T-helper 2 cell (primary cell): ENCODE data around the gene BRICD5.
"Not testable (repeated sequence)": the region's sequence is repeated elsewhere in the genome, so short reads cannot be mapped to it uniquely, and the experiment has no call there.

Experiments used
- DNase-seq, 5 experiments: peaks; one replicate each; pipeline versions ENCODE4 v3.0.0 to v3.0.0-alpha.2; 2012 to 2022

BRICD5 gene

DNA sequence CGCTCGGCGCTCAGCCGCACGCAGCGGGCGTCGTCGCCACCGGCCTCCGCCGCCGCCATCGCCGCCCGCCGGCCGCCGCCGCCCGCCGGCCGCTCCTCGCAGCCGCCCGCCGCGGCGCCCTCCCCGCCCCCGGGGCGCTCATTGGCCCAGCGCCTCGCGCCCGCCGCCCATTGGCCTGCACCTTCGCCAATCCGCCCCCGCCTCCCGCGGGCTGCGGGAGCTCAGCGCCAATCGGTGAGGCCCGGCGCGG lies 4.0 kb upstream of the BRICD5 start, which contains the start of gene PGP:
PGP (minus strand) TSS at position 122 of the 250 bp plus-strand sequence; CDS start at position 59, 63 bp downstream.
- no peak for DNase-seq

DNA sequence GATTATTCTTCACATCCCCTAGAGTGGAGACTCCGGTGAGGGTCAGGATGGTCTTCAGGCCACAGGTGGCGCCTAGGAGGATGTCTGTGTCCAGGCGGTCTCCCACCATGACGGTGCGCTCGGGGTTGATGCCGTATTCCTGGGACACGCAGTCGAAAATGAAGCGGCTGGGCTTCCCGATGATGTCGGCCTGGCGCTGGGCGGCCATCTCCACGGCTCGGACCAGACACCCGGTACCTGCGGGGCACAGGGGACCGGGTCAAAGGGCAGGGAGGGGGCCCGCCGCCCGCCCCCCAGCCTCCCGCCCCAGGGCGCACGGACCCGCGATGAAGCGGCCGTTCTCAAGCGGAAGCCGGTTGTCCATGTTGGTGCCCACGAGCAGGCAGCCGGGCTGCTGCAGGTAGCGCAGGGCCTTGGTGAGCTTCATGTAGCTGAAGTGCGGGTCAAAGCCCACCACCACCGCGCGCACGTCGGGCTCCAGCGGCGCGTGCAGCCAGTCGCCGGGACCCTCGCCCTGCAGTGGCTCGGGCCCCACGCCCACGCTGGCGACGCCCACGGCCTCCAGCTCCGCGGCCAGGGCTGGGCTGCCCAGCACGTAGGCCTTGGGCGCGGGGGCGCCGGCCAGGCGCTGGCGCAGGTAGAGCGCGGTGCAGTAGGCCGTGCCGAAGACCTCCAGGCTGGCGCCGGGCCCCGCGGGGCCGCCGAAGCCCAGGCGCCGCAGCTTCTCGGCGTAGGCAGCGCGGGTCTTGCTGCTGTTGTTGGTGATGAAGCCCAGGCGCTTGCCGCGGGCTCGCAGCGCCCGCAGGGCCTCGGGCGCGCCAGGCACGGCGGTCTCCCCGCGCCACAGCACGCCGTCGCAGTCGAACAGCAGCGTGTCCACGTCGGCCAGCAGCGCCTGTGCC lies 3.4 kb upstream of the BRICD5 start:
- peak in 1 of 5 experiments; percentile 41 for DNase-seq

DNA sequence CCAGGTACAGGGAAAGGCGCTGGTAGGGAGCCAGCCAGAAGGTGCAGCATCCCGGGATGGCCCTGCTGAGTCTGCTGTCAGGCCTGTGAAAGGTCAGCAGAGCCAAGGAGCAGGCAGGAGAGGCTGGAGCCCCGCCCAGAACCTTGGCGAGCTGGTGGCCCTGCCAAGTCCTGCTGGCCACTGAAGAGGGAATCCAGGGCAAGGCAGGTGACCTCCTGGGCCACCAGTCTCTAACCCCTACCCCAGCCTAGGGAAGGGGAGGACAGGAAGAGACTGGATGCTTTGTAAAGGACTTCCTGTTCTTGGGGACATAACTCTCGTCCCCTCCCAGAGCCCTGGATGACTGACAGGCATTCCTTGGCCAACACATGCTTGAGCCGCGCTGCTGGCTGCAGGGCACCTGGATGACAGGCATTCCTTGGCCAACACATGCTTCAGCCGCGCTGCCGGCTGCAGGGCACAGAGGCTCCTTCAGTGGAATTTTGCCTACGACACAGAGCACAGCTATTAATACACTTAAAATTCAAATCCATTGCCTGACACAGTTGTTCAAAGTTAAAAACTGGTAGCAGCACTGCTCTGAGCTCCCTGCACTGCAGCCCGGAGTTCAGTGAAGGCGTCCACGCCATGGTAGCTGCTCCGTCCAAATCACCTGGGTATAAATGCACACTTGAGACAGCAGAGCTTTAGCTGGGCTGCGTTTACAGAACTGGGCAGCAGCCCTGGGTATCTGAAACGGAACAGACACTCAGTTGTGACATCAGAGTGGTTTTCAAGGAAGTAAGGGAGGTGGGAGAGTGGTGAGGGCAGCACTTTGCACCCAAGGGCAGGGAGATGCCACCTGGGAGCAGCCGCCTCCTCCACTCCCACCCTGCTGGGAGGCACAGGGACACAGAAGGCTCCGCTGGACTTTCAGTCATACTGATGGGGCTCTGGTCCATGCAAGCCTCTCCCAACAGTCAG lies 2.0 kb upstream of the BRICD5 start:
- no peak for DNase-seq

DNA sequence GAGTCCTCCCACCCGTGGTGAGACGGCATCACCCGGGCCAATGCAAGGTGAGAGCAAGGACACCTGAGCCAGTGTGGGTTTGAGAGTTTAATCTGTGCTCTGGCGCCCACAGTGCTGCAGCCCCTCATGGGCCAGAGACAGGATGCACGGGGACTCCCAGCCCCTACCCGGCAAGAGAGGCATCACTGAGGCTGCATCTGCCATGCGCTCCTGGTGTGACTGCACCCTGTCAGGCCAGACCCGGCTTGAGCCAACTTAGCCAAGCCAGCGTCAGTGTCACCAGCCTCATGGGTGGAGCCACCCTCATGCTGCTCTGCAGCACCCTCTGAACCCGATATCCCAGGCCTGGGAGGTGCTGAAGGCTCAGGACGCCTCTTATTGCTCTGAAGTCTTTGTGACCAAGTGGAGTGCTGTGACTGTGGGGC lies 1.3 kb upstream of the BRICD5 start:
- no peak for DNase-seq

DNA sequence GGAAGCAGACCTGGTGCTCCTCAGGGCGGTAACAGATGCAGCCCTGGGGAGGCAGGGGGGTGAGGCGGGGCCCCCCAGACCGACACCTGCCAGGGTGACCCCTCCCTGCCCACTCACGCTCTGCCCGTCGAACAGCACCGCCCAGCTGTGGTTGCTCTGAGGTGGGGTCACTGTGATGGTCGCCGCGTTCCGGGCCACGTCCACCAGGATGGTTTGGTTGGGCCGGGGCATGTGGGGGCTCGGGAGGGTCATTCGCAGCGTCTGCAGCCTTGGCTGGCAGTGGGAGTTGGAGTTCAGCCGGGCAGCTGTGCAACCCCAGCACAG lies 692 bp downstream of the BRICD5 start:
- DNase-seq = no peak

DNA sequence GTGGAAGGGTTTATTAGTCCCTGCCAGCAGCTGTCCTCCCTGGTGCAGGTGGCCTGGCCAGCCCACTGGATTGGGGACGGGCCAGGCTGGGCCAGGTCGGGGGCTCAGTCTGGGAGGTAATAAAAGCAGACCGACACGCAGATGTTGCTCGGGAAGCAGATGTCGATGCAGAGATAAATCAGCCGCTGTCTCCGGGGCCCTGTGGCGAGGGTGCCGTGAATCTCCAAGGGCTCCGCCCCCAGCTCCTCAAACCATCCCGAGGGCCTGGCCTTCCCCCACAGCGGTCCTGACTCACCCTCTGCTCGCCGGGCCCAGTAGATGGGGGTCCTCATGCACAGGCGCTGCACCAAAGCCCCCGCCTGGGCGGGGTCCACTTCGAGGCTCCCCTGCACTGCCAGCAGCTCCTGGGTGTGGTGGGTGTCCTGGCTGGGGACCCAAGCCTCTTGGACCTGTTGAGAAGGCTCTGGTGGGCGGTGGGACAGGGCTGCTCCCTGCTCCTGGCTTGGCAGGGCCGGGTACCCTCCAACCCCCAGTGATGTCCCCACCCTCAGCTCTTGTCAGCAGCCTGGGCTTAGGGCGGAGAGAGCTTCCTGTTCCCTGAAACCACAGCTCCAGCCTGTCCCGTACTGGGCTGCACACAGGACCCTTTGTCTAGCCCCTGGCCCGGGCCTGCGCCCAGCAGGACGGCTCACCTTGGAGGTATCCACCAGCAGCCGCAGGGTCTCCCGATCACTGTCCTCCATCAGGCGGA lies 1.2 kb downstream of the BRICD5 start:
- DNase-seq = no peak

DNA sequence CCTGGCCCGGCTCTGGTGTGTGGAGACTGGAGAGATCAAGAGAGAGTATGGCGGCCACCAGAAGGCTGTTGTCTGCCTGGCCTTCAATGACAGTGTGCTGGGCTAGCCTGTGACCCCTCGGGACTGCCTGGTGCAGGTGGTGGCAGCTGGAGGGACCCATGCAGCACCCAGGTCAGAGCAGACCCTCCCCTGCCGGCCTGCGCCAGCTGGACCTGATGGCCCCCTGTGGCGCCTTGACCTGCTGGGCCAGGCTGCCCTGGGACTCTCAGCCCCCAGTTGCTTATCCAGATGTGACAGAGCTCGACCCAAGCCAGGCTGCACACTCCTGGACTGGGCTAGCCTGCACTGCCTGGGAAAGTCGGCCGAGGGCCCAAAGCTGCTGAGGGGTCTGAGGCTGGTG lies 1.9 kb downstream of the BRICD5 start:
- no peak for DNase-seq

DNA sequence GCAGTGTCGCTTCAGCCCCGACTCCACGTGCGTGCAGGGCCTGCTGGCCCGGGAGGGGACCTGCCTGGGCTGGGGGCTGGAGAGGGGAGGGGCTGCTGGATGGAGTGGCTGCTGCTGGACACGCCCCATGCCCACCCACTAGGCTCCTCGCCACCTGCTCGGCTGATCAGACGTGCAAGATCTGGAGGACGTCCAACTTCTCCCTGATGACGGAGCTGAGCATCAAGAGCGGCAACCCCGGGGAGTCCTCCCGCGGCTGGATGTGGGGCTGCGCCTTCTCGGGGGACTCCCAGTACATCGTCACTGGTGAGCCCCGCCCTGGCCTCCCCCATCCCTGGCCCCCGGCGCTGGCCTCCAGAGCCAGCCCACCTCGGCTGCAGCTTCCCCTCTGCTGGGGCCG lies 2.4 kb downstream of the BRICD5 start:
- no peak for DNase-seq

DNA sequence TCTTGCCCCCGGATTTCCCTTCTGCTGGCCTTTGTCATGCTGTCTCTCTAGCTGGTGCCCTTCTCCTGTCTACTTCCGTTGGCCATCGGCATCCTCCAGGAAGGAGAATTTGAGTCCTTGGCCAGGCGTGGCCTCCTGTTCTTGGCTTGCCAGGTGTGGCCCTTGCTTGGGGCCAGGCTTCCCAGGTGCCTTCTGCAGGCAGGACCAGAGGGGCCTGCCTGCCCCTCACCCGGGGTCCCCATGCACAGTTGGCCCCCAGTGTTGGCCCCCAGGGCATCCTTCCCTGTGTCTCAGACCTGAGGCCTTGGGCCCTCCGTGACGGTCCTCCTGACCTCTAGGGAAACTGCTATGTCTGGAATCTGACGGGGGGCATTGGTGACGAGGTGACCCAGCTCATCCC lies 2.8 kb downstream of the BRICD5 start:
- DNase-seq = no peak

DNA sequence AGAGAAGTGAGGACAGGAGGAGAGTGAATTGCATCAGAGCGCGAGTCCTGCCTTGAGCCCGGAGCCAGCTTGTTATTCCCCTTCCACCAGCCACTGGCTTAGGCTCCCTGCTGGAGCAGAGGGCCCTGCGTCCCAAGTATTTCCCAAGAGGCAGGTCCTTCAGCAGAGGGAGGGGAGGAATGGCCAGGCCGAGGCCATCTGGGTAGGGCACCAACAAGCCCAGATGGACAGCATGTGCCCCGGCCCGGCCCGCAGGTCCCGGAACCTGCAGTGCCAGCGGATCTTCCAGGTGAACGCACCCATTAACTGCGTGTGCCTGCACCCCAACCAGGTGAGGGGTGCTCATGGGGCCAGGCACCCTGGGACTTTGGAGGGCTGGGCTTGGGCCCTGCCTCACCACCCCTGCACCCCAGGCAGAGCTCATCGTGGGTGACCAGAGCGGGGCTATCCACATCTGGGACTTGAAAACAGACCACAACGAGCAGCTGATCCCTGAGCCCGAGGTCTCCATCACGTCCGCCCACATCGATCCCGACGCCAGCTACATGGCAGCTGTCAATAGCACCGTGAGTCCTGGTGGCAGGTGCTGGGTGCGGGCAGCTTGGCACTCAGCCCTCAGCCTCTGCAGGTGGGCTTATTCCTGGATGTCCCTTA lies 3.8 kb downstream of the BRICD5 start:
- no peak for DNase-seq

DNA sequence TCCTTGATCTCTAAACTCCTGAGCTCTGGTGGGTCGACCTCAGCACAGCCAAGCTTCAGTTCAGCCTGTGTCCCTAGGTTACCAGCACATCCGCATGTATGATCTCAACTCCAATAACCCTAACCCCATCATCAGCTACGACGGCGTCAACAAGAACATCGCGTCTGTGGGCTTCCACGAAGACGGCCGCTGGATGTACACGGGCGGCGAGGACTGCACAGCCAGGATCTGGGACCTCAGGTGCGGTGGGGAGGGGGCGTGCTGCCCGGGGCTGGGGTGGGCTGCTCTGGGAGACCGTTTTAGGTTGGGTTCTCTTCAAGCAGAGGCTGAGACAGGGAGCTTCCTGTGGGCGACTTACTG lies 4.3 kb downstream of the BRICD5 start:
- no peak for DNase-seq

DNA sequence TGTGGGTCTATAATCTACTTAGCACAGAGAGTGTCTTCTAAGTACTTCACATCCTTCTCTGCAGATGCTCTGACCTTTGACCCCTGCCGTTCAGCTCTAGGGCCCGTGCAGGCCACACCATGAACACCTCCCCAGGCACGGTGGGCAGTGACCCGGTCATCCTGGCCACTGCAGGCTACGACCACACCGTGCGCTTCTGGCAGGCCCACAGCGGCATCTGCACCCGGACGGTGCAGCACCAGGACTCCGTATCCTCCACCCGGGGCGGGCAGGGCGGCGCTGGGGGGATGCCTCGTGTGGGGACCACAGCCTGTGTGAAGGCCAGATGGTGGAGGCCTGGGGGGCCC lies 4.7 kb downstream of the BRICD5 start:
- no peak for DNase-seq

DNA sequence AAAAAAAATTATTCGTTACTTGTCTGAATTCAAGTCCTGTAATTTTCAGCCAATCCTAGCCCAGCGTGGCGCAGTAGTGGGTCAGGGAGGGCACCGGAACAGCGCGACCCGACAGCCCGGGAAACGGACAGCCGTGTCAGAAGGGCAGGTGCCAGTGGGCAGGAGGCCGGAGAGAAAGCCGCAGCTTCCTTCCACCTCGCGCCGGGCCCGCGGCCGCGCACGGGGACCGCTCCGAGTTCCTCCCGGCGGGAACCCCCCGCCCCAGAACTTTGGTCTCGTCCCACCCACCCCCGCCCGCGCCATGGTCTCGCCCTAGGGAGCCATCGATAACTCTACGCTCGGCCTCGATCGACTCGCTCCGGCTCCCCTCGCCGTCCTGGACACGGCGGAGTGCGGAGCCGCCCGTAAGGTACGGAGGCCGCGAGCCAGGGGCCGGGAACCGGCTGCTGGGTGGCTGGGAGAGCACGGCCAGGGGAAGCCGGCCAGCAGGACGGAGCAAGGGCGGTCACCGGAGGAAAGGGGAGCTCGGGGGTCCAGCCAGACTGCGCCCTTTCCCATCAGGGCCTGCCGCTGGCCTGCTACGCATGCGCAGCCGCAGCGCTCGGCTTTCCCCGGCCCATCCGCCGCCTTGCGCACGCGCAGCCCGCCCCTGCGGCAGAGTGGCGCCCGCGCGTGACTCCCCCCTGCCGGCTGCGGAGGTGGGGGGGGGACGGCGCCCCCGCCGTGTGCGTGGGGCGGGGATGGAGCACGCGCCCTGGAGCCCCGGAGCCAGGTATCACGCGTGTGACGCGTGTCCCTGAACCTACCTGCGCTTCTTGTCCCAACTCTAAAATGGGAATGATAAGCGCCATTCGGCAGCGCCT lies 5.3 kb downstream of the BRICD5 start, which contains the start of gene MLST8:
MLST8 (plus strand) TSS at position 351 of the 863 bp plus-strand sequence. CDS start 632 bp downstream, outside the sequence.
- DNase-seq = peak; percentile 78 to 95 (median 90)

DNA sequence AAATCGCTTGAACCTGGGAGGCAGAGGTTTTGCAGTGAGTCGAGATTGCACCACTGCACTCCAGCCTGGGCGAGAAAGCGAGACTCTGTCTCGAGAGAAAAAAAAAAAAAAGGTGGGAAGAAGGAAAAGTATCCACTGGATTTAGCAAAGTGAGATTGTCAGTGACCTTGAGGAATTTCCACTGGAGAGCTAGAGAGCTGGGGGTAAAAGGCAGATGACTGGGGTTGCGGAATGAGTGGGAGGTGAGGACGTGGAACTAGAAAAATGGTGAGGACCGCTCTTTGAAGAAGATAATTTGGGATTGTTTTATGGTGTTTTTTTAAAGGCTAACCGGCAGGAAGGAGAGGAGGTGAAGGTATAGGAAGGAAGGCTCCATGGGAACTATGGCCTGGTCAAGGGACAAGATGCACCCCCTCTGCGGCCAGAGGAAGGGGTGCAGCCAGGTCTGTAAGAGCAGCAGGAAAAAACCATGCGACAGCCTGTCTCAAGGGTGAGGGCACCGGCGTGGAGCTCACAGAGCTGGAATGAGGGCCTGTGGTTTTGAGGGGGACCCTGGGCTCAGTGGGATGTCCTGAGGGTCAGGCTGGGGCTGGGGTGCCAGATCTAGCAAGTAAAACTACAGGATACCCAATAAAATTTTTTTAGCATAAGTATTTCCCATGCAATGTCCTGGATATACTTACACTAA lies 6.1 kb downstream of the BRICD5 start:
- DNase-seq = no peak

DNA sequence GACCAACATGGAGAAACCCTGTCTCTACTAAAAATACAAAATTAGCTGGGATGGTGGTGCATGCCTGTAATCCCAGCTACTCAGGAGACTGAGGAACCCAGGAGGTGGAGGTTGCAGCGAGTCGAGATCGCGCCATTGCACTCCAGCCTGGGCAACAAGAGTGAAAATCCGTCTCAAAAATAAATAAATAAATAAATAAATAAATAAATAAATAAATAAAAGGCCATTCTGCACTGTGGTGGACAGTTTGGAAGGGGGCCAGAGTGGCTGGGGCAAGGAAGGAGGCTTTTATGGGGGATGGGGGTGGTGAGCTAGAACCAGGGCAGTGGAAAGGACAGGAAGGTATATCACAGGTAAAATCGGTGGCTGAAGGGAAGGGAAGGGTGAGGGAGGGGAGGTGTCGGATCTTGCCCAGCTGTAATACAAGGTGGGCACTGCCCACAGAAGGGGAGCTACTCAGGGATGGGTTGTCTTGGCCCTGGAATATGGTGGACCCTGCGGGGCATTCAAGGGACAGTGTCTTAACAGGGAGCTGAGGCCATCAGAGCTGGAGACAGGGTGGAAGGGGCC lies 7.5 kb downstream of the BRICD5 start:
- DNase-seq = not testable (repeated sequence)

DNA sequence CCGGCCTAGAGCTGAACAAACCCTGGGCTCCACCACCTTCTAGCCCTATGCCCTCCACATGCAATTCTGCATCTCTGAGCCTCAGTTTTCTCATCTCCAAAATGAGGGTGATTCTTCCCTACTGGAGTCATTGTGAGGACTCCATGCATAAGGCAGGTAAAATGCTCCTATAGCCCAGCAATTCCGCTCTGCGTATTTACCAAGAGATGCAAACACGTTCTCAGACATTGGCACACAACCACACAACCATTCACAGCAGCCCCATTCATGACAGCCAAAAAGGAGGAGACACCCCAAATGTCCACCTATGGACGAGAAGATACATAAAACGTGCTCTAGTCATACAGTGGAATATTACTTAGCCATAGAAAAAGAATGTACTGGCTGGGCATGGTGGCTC lies 10.3 kb downstream of the BRICD5 start:
- no peak for DNase-seq

DNA sequence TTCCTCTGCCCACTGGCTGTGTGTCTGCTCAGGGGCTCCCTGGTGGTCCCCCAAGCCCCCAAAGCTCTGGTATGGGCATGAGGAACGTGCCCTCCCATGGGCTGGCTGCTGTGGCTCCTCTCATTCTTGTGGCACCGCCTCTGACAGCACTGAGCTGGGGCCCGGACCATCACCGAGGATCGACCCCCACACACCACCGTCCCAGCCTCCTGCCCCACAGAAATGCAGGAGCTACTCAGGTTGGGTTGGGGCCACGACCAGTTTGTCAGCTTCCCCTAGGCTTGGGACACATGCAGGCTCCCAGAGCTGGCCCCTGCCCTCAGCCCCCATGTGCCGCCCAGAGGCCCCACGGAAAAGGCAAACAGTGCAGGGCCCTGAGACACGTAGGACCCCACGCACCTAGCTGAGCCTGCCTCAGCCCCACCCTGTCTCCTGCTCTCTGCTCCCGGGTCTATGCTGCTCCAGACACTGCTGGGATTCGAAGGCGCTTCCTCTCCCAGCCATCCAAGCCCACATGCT lies 11.0 kb downstream of the BRICD5 start:
- no peak for DNase-seq

DNA sequence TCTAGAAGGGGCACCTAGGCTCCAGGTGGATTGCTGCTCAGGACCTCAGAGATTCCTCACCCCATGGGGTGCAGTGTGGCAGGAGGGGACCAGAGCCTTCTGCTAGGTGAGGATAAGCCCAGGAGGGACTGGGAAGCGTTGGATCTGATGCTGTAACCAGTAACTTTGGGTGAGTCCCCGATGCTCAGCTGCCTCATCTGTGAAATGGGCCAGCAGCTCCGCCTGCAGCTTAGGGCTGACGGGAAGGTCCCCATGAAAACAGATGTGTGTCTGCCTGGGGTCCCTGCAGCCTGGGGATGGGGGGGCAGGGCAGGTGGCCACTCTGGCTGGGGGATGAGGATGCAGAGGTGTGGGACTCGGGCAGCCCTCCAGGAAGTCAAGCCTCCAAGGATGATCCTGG lies 11.6 kb downstream of the BRICD5 start:
- DNase-seq = no peak

DNA sequence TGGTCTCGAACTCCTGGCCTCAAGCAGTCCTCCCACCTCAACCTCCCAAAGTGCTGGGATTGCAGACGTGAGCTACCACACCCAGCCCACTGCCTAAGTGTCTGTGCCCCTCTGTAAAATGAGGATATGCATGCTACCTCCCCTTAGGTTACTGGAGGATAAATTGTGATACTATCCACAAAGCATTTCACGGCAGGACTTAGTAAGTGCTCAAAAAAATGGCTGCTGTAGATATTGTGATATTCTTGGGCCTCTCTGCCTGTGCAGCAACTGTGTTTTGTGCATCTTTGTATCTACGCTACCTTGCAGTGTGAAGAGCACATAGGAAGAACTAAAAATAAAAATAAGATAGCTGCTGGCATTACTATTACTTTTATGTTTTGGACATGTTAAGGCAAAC lies 12.4 kb downstream of the BRICD5 start:
- DNase-seq = no peak

DNA sequence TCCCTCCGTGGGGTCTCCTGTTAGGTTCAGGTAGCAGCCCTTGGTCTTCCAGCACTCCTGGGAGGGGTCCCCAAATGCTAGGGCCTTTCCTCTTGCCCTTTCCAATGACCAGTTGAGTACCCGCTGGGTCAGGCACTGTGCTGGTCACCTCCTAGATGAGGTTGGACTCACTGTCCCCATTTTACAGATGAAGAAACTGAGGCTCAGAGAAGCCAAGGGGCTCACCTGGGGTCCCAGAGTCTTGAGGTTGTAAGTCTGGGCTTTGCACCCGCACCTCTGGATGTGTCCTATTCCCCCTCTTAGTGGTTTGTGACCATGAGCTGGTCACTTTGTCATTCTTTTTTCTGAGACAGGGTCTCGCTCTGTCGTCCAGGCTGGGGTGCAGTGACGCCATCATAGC lies 12.9 kb downstream of the BRICD5 start:
- no peak for DNase-seq
